T-helper 1 cell (primary cell): Measurements from ENCODE around the gene KIR3DL1.
"Not testable (repeated sequence)": the region's sequence is repeated elsewhere in the genome, so short reads cannot be mapped to it uniquely, and the experiment has no call there.

Experiments
- DNase-seq, 5 donors: peaks; one replicate each; pipeline ENCODE4 v3.0.0-alpha.2; 2012 to 2020
- total RNA-seq, 4 donors: gene quantifications; one replicate each; lab custom pipeline; 2026; lab: John Stamatoyannopoulos, UW

The KIR3DL1 gene
- 0 to 0.30 (median 0) reads per million in 4 donors for total RNA-seq

DNA sequence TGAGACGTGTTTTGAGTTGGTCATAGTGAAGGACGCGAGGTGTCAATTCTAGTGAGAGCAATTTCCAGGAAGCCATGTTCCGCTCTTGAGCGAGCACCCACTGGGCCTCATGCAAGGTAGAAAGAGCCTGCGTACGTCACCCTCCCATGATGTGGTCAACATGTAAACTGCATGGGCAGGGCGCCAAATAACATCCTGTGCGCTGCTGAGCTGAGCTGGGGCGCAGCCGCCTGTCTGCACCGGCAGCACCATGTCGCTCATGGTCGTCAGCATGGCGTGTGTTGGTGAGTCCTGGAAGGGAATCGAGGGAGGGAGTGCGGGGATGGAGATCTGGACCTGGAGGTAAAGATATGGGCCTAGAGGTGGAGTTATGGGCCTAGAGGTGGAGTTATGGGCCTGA lies at the start of gene KIR3DL1:
KIR3DL1 (plus strand) TSS at position 218 of the 400 bp plus-strand sequence.
- DNase-seq, result not testable (repeated sequence)

DNA sequence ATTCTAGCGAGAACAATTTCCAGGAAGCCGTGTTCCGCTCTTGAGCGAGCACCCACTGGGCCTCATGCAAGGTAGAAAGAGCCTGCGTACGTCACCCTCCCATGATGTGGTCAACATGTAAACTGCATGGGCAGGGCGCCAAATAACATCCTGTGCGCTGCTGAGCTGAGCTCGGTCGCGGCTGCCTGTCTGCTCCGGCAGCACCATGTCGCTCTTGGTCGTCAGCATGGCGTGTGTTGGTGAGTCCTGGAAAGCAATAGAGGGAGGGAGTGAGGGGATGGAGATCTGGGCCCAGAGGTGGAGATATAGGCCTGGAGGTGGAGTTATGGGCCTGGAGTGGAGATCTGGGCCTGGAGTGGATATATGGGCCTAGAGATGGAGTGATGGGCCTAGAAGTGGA lies 46.6 kb upstream of the KIR3DL1 start, which contains the start of gene KIR2DL1:
KIR2DL1 (plus strand) TSS at position 148 of the 400 bp plus-strand sequence; CDS start at position 206, 58 bp downstream.
- not testable (repeated sequence) for DNase-seq

GRCh38 chr19:54770511-54770910 lies 45.8 kb upstream of the KIR3DL1 start:
- not testable (repeated sequence) for DNase-seq

DNA sequence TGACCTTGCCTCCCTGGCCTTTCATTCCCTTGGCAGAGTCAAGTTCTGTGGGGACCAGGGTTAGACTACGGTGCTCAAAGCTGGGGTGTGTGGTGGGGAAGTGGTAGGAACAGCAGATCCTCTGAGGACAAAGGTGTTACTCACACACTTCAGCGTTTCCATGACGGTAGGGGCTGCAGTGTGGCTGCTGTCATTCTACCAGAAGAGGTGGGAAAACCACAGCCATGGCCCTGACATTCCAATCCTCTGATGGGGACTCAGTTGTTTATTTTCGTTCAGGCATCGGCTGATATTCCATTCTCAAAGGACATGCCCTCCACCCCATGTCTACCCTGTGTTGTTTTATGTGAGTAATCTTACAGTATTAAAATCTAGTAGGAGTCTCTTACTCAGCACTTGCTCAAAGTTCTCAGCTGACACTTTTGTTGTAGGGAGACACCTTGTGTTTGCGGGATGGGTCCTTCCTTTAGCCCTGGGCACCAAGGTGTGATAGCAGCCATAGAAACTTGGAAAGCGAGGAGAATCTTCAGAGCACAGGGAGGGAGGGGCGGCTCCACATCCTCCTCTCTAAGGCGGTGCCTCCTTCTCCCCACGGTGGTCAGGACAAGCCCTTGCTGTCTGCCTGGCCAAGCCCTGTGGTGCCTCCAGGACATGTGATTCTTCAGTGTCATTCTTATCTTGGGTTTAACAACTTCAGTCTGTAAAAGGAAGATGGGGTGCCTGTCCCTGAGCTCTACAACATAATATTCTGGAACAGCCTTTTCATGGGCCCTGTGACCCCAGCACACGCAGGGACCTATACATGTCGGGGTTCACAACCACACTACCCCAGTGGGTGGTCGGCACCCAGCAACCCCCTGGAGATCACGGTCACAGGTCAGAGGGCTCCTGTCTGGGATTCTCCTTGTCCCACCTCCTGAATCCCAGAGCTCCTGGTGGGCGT lies 45.0 kb upstream of the KIR3DL1 start:
- not testable (repeated sequence) for DNase-seq

GRCh38 chr19:54772666-54773065 lies 43.6 kb upstream of the KIR3DL1 start:
- not testable (repeated sequence) for DNase-seq

DNA sequence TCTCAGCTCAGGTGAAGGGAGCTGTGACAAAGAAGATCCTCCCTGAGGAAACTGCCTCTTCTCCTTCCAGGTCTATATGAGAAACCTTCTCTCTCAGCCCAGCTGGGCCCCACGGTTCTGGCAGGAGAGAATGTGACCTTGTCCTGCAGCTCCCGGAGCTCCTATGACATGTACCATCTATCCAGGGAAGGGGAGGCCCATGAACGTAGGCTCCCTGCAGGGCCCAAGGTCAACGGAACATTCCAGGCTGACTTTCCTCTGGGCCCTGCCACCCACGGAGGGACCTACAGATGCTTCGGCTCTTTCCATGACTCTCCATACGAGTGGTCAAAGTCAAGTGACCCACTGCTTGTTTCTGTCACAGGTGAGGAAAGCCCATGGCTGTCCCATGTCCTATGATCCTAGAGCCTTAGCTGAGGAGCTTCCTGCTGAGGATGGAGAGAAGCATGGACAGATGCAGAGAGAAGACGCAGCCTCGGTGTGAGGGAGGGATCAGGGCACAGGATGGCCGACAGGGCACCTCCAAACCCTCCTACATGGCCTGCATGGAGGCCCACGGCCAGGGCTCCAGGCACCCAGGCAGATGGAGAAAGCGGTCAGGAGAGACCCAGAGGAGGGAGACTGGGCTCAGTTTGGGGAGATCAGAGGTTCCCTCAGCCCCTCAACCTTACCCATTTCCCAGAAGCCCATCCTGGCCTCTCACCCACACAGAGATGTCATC lies 41.0 kb upstream of the KIR3DL1 start:
- DNase-seq, result not testable (repeated sequence)

GRCh38 chr19:54775830-54776229 lies 40.4 kb upstream of the KIR3DL1 start:
- not testable (repeated sequence) for DNase-seq

DNA sequence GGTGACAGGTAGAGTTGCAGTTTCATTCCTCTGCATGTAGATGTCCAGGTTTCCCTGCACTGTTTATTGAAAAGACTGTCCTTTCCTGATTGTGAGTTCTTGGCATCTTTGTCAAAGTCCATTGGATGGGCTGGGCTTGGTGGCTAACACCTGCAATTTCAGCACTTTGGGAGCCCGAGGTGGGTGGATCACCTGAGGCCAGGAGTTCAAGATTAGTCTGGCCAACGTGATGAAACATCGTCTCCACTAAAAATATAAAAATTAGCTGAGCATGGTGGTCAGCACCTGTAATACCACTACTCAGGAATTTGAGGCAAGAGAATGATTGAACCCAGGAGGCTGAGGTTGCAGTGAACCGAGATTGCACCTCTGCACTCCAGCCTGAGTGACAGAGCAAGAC lies 38.4 kb upstream of the KIR3DL1 start:
- DNase-seq, result not testable (repeated sequence)

- DNase-seq, result not testable (repeated sequence)
These were observed 37.4 kb upstream of the KIR3DL1 start for GRCh38 chr19:54778896-54779295.

GRCh38 chr19:54782916-54783315 lies 33.4 kb upstream of the KIR3DL1 start:
- not testable (repeated sequence) for DNase-seq

GRCh38 chr19:54786091-54786723 lies 30.1 kb upstream of the KIR3DL1 start:
- not testable (repeated sequence) for DNase-seq

DNA sequence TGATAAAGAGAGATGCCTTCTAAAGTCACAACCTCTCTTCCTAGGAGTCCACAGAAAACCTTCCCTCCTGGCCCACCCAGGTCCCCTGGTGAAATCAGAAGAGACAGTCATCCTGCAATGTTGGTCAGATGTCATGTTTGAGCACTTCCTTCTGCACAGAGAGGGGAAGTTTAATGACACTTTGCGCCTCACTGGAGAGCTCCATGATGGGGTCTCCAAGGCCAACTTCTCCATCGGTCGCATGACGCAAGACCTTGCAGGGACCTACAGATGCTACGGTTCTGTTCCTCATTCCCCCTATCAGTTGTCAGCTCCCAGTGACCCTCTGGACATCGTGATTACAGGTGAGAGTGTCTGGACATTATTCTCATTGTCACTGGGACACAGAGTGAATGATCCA lies 28.1 kb upstream of the KIR3DL1 start:
- not testable (repeated sequence) for DNase-seq

DNA sequence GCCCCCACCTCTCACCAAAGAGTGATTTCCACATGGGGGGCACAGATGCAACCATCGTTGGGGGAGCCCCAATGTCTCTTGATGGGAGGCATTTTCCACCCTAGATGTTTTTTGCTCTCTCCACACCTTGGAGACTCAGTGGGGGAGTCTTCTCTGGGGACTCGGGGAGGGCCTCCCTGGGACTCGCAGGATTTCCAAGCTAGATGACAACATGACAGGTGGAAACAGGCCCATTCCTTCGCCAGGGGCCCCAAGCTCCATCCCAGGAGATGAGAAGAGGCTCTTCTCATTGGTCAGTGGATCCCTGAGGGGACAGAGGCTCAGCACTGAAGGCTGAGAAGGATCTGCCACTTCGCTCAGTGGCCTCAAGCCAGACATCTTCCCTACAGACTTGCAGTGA lies 25.6 kb upstream of the KIR3DL1 start:
- DNase-seq, result no peak

- DNase-seq, result no peak
These were observed 24.8 kb upstream of the KIR3DL1 start for GRCh38 chr19:54791476-54791875.

DNA sequence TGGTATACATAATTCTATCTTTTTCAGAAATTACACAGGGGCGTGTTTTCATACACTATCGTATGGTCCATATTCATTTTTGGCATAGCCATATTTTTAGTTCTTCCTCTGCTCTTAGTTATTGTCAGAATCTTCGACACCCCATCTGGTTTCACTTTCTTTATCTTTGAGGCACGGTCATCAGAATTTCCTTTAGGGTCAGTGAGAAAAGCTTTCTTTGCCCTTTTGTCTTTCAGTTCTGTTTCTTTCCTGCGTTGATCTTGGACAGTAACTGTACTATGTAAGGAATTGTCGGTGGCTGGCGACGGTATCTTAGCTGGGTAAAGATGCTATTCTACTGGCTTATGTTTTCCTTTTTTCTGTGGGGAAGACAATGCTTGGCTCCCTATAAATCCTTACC lies 23.5 kb upstream of the KIR3DL1 start:
- DNase-seq, result peak in 1 of 5 donors; percentile 21

- DNase-seq, result no peak
These were observed 20.5 kb upstream of the KIR3DL1 start for GRCh38 chr19:54795758-54796157.

- no peak for DNase-seq
These were observed 12.9 kb upstream of the KIR3DL1 start, which contains the start of gene KIR2DL4 for GRCh38 chr19:54803410-54803809. Gene KIR2DL4 (plus strand): TSS chr19:54803610. CDS start chr19:54803652, 42 bp downstream.

DNA sequence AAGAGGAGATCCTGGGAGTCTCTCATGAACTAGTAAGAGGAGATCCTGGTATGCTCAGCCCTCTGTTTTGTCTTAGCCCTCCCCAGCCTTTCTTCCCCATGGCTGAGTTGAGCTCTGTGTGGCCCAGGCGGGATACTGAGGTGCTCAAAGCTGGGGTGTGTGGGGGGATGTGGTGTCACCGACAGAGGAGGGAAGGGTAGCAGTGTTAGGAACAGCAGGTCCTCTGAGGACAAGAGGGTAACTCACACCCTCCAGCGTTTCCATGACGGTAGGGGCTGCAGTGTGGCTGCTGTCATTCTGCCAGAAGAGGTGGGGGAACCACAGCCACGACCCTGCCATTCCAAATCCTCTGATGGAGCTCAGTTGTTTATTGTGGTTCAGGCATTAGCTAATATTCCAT lies 12.2 kb upstream of the KIR3DL1 start:
- no peak for DNase-seq

DNA sequence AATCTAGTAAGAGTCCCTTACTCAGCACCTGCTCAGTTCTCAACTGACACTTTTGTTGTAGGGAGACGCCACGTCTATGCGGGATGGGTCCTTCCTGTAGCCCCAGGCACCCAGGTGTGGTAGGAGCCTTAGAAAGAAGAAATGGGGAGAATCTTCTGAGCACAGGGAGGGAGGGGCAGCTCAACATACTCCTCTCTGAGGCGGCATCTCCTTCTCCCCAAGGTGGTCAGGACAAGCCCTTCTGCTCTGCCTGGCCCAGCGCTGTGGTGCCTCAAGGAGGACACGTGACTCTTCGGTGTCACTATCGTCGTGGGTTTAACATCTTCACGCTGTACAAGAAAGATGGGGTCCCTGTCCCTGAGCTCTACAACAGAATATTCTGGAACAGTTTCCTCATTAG lies 11.7 kb upstream of the KIR3DL1 start:
- DNase-seq, result no peak

- no peak for DNase-seq
These were observed 10.4 kb upstream of the KIR3DL1 start for GRCh38 chr19:54805665-54806515.

- no peak for DNase-seq
These were observed 9.8 kb upstream of the KIR3DL1 start for GRCh38 chr19:54806516-54806838.

GRCh38 chr19:54814571-54814970 lies 1.7 kb upstream of the KIR3DL1 start:
- not testable (repeated sequence) for DNase-seq
